H54 (cell line): ENCODE measurements around the gene MYRIP.
"Not testable (repeated sequence)": the region's sequence is repeated elsewhere in the genome, so short reads cannot be mapped to it uniquely, and the experiment has no call there.

Experiments used
- DNase-seq: peaks from one replicate; pipeline ENCODE4 v3.0.0; 2011; ENCODE audit warnings: low spot score, mixed read lengths; ENCODE audit not compliant: insufficient read length
- FAIRE-seq: peaks from 3 replicates; lab custom pipeline; 2011; peaks lifted over from hg19 to GRCh38; lab: Jason Lieb, UNC
- POLR2A ChIP-seq: IDR thresholded peaks from 2 replicates; pipeline ENCODE4 v1.6.1; 2011; ENCODE audit warnings: low read depth, mild to moderate bottlenecking, low read length

The MYRIP gene

DNA sequence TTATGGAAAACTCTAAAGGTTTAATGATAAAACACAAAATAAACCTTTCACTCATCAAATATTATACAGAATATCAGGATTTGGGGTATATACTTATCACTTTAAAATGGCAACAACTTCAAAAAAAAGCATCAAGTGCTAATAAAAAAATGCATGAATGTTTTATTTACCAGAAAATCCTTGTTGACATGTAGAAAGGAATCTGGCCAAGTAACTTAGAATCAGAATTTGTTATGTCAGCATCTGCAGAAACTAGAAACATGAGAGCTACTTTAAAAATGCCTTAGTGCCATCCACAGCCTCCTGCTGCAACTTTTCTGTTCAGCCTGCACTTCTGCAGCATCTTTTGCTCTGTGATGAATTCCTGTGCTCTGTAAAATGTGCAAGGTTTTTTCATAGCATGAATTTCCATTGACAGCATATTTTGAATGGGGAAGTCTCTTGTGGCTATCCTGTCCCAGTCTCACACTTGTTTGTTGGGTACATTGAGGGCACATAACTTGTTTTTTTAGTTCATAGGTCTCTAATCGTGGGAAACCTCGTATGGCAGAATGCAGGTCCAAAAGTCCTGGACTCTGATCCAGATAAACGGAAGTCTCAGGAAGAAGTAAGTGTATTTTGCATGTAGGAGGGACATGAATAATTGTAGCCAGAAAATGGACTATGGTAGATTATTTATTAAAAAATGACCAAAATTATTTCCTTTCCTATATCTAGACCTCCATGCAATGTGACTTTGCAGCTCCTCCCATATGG, 21.1 kb upstream of the MYRIP start:
- FAIRE-seq: no peak
- no peak for TF ChIP-seq POLR2A

DNA sequence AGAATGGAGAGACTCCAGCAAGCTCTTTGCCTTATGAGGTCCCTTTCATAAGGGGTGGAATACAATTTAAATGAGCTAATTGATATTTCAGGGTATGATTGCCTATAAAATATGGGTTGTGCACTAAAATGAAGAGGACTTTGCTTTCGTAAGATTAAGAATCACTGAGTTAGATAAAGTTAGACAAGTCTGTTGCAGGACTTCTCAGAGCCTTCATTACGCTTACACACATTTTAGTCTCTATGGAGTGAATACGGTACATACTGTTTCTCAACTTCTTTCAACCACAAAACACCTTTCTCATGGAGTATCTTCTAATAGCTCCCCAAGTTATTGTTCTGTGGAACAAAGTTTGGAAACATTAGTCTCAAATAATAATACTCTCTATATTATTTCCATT, 17.8 kb upstream of the MYRIP start:
- DNase-seq (no peak), FAIRE-seq (no peak)
- no peak for TF ChIP-seq POLR2A

More for the DNA sequence above, 21.1 kb upstream of the MYRIP start:
- no peak for DNase-seq

DNA sequence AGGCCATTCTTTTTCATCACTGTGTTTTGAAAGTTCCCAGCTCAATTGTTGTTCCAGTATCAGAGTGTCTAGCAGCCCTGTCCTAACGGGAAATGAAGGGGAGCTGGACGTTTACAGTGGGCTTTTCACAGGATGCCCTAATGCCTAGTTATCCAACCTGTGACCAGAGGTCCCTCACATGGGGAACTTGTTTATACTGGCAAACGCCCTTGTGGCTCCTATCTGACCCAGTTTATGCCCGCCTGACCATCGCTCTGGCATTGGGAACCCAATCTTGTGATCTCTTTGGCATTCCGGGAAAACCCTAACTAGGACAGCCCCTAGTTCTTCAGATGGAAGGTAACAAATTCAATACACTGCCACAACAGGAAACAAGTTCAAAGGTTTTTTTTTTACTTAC, 14.5 kb upstream of the MYRIP start:
- TF ChIP-seq POLR2A: no peak
- FAIRE-seq: no peak
- no peak for DNase-seq

DNA sequence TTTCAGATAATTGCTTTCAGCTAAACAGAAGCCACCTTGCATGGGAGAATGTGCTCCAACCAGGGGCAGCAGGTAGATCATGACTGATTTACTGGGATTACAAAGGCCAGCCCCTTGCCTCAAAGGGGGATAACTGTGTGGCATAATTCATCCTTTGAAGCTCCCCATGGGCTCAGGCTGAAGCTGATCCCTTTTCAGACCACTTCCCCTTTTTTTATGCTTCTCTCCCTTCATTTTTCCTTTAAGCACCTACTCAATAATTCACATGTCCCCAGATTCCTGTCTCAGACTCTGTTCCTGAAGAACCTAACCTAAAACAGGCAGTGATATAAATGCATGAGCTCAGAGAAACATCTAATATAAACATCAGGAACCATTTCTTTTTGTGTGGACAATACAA, 8.2 kb upstream of the MYRIP start:
- DNase-seq: no peak
- no peak for FAIRE-seq
- no peak for TF ChIP-seq POLR2A

DNA sequence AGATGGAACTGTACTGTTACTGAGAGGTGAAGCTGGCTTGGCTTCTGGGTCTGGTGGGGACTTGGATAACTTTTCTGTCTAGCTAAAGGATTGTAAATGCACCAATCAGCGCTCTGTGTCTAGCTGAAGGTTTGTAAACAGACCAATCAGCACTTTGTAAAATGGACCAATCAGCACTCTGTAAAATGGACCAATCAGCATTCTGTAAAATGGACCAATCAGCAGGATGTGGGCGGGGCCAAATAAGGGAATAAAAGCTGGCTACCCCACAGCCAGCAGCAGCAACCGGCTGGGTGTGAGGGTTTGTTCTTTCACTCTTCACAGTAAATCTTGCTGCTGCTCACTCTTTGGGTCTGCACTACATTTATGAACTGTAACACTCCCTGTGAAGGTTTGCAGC, 6.9 kb upstream of the MYRIP start:
- not testable (repeated sequence) for FAIRE-seq, DNase-seq

DNA sequence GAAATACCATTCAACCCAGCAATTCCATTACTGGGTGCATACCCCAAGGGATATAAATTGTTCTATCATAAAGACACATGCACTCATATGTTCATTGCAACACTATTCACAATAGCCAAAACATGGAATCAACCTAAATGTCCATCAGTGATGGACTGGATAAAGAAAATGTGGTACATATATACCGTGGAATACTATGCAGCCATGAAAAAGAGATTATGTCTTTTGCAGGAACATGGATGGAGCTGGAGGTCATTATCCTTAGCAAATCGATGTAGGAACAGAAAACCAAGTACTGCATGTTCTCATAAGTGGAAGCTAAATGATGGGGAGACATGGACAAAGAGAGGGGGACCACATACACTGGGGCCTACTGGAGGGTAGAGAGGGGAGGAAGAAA, 5.5 kb upstream of the MYRIP start:
- FAIRE-seq (no peak), DNase-seq (no peak)
- no peak for TF ChIP-seq POLR2A

DNA sequence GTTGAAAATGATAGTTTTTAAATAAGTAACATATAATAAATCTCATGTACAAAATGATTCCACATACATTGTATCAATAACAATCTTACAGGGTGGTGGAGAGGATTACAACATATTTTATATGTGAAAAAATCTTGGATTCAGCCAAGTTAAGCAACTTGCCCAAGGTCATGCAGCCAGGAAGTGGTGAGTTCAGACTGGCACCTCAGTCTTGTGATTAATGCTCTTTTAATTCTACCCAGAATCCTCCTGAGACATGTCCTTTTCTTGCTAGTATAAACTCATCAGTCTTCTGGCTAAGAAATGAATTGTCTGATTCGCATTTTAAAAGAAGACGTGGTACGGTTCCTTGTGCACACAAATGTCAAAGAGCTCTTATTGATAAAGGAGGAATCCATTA, 4.5 kb upstream of the MYRIP start:
- no peak for TF ChIP-seq POLR2A
- FAIRE-seq: no peak
- no peak for DNase-seq

DNA sequence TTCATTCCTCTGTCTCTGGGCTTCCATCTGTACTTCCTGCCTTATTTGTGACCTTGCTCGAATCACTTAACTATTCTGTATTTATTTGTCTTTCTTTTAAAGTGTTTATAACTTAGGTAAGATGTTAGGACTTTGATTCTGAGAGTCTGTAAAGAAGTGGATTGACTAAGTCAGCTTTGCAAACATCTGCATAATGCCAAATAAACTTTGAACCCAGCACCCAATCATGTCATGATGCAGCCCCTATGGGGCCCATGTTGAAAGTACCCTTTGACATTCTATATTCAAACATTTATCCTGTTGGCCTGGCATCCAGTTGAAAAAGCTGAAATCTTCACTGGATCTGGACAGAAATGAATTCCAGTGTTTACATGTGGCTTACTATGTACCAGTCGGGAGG, 3.8 kb upstream of the MYRIP start:
- DNase-seq (no peak), FAIRE-seq (no peak)
- TF ChIP-seq POLR2A: no peak

DNA sequence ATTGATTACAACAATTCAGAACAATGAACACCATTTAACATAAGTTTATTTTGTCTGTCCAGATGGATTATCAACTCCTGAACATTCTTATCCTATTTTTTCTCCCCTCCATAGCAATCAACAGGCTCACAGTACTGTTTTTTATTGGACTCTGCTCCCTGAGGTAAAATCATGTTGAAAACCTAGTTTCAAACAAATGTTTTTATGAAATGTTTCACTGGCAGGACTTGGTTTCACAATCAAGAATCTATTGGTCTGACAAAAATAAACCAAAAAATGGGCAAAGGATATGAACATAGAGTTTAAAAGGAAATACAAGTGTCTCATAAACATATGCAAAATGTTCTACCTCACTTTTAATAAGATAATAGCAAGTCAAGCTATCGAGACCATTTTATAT, 2.6 kb upstream of the MYRIP start:
- DNase-seq: no peak
- no peak for TF ChIP-seq POLR2A
- no peak for FAIRE-seq

DNA sequence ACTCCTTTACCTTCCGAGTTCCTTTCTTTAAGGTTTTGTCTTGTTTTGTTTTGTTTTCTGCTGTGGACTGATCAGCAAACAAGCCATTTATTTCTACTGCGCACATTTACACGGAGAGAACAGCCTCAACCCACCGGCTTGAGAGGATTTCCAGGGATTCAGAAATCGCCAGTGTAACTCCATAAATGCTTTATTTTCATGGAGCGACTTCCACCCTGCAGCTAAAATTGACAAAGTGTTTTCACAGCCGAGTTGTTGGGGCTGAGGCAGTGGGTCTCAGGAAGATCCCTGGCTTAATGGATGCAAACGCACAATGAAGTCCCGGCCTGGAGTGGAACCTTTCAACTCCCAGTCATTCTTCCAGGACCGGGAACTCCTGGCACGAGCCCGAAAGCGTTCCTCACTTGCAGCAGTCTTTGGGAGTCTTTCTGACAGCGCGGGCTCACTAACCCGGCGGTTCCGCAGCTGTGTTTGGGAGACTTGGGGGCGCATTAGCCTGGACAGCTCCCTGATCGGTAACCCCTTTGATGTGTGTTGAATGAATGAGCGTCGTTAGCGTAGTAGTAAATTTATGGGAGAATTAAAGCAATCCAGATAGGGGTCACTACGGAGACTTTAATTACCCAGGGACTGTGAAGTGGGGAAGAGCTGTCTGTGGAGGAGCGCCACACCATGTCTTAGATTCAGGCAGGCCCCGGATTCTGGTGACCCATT, 785 bp upstream of the MYRIP start:
- TF ChIP-seq POLR2A: no peak
- FAIRE-seq: no peak
- DNase-seq: no peak

DNA sequence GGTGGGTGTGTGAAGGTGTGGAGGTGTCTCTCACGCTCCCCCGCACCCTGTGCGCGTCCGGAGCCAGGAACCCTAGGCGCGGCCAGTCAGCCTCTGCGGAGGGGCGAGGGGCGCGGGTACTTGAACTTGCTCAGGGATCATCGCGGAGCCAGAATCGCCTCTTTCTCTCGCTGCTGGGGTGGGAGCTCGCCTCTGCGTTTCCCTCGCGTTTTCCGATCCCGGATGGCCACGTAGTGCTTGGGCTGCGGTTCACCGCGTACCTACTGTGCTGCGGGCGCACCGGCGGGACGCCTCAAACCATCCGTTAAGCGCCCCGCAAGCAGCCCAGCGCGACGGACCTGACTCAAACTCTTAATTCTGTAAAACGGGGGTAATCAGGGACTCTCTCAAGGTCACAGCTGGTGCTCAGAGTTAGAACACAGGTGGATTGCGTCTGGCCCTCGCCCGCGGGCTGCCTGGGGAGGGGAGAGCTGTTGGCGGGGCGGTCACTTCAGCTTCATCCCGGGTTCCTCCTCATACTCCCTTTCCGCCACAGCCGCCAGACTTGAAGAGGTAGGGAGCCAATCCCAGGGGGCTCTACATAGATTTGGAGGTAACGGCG, 686 bp downstream of the MYRIP start:
- FAIRE-seq (no peak), DNase-seq (no peak)
- no peak for TF ChIP-seq POLR2A

DNA sequence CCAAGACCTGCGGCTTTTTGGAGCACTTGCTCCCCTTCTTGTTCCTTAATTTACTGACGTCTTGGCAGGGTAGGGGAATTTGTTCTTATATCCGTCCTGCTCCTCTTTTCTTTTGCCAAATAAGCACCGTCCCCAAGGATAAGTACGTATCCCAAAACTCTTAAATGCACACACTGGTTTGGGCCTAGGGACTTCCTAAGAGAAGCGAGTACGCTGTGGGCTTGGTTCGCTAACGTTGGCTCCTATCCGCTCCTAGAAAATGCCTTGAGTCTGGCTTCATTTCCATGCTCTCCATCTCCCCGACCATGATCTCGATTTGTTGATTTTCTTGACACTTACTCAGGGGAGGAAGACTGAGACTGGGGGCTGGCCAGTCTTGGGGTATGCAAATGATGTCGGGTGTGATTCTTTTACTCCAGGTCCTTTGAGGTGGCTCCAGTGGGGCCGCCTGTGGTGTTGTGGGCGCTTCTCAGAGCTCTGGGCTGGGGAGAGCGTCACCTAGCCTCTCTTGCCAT, 1.3 kb downstream of the MYRIP start:
- TF ChIP-seq POLR2A: no peak
- FAIRE-seq: no peak
- DNase-seq: no peak

DNA sequence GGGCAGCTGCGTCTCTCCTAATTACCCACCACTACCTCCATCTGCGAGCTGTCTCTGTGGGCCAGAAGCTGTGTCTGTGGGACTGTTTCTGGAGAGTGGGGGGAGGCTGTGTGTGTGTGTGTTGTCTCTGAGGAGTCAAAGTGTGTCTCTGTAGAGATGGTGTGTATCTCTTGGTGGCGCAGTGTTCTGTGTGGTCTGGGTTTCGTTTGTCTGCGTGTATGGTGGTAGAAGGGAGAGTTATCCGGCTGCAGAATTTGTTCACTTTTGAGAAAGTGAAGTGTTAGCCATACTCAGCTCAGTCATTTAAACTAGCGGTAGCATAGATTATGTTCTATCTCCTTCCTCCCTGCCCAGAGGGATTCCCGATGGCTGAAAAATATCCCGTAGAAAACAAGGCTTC, 2.2 kb downstream of the MYRIP start:
- DNase-seq: no peak
- no peak for FAIRE-seq
- TF ChIP-seq POLR2A: no peak

DNA sequence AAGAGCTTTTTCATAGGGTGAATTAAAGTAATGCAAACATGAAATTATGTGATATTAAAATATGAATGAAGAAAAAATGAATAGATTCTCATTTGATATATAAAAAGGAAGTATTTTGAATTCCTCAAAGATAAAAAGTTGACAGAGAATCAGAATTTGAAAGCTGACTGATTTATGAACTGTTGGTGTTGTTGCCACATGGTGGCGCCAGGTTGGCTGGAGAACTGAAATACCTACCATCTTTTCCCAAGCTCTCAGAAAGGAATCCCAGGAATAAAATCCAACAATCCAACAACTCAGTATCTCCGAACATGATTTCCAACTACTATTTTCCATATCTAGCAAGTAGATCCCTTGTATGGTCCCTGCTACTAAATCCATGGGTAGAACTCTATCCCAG, 3.1 kb downstream of the MYRIP start:
- FAIRE-seq (no peak), DNase-seq (no peak)
- TF ChIP-seq POLR2A: no peak

DNA sequence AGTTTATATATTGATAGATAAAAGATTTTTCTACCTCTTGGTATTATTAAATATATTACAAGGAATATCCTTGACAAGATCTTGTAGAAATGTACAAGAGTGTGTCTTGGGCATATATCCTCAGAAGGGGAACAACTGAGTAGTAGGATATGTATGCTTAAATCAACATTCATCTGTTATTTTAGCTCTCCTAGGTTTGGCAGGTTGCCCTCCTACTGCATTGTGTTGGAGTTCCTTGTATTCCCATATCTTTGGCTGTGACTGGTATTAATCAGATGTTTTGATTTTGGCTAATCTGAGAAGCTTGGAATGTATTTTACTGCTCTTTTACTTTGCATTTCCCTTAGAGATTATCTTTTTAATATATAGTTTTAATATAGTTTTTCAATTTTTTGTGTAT, 4.6 kb downstream of the MYRIP start:
- TF ChIP-seq POLR2A: no peak
- no peak for DNase-seq
- no peak for FAIRE-seq
